HCT116 (cell line): ENCODE results near the gene KIAA0232. TPM values are rescaled to one million over a fixed set of nuclear protein-coding genes. Genes with fewer than 3 reads are reported as not detected.

Experiments used
- ATAC-seq: fragments of 200-7000 bp; cut with Tn5 transposase; 2 replicates; pipeline ENCODE4 v1.9.1; 2020; ENCODE audit warnings: mild to moderate bottlenecking, moderate library complexity
- BruUV-seq: library from RNA; stranded (reverse); fragments of 400-500 nt; replicated peaks from 2 replicates; lab custom pipeline; 2021; lab: Mats Ljungman, UMichigan
- CTCF ChIA-PET: fragments of 300-600 bp; sonication (Branson Sonifier 250); formaldehyde crosslinking; loops from one replicate; lab custom pipeline; 2021; ENCODE audit warnings: antibody characterized with exemption; lab: Charles Lee
- POLR2A ChIA-PET: fragments of 300-600, 350-600 bp; sonication (Branson Sonifier 250); formaldehyde crosslinking; loops from one replicate; lab custom pipeline; 2021; ENCODE audit warnings: antibody characterized with exemption; lab: Charles Lee
- RAD21 ChIA-PET, 2 experiments: fragments of 300-600 bp; sonication (Branson Sonifier 250); formaldehyde crosslinking; loops; one replicate each; lab custom pipeline; 2023; ENCODE audit warnings: low total read pairs in 2 of 2; ENCODE audit not compliant: uncharacterized antibody in 2 of 2, unreplicated experiment in 2 of 2, low non-redundant PET in 1 of 2; lab: Charles Lee
- DNase-seq: peaks from one replicate; pipeline ENCODE4 v3.0.0-alpha.2; 2010; ENCODE audit warnings: low read depth, low spot score
- H2AFZ ChIP-seq: fragments of 200-600 bp; shearing (Covaris generic), sonication (generic); 2 replicates; pipeline ENCODE4 v1.6.1; 2017; ENCODE audit warnings: low read depth, mixed run types, mixed read lengths, antibody characterized with exemption, low read length; ENCODE audit not compliant: poor library complexity, severe bottlenecking
- H3K27ac ChIP-seq: 2 replicates; pipeline ENCODE4 v1.5.1; 2012; ENCODE audit warnings: low read depth, low read length
- H3K27me3 ChIP-seq: fragments of 200-600 bp; sonication (generic); 2 replicates; pipeline ENCODE4 v1.6.1; 2016; ENCODE audit warnings: mixed run types, low read length, mixed read lengths; ENCODE audit not compliant: insufficient read depth
- H3K36me3 ChIP-seq, 2 experiments: fragments of 200-500 bp in 1 of 2; fragments of 200-600 bp in 1 of 2; sonication (Bioruptor generic) in 1 of 2; sonication (generic) in 1 of 2; 2 replicates each; pipeline versions ENCODE4 v1.5.1 to v1.6.1; 2014 to 2016; ENCODE audit warnings: low read length in 2 of 2, inconsistent platforms in 1 of 2, mixed read lengths in 1 of 2, mixed run types in 1 of 2; ENCODE audit not compliant: insufficient read depth in 2 of 2, control insufficient read depth in 1 of 2
- H3K4me1 ChIP-seq, 2 experiments: fragments of 200-600 bp in 1 of 2; sonication (generic) in 1 of 2; 2 replicates each; pipeline versions ENCODE4 v1.5.1 to v1.6.1; 2012 to 2017; ENCODE audit warnings: low read length in 2 of 2, inconsistent platforms in 1 of 2, mild to moderate bottlenecking in 1 of 2, mixed read lengths in 1 of 2, mixed run types in 1 of 2, moderate library complexity in 1 of 2; ENCODE audit not compliant: insufficient read depth in 2 of 2, control insufficient read depth in 1 of 2
- H3K4me2 ChIP-seq: fragments of 200-600 bp; sonication (generic); 2 replicates; pipeline ENCODE4 v1.6.1; 2017; ENCODE audit warnings: mixed run types, low read length, mixed read lengths
- H3K4me3 ChIP-seq, 2 experiments: fragments of 200-600 bp in 1 of 2; sonication (generic) in 1 of 2; replicated peaks in 1 of 2; 2 replicates each; pipeline ENCODE4 v1.5.1; 2011 to 2016; ENCODE audit warnings: low read length in 2 of 2, control low read depth in 1 of 2, low read depth in 1 of 2, mild to moderate bottlenecking in 1 of 2, mixed read lengths in 1 of 2, mixed run types in 1 of 2
- H3K79me2 ChIP-seq: fragments of 200-600 bp; sonication (generic); 2 replicates; pipeline ENCODE4 v1.6.1; 2017; ENCODE audit warnings: mild to moderate bottlenecking, mixed run types, low read length, moderate library complexity, mixed read lengths; ENCODE audit not compliant: insufficient read depth
- H3K9ac ChIP-seq: fragments of 200-600 bp; sonication (generic); 2 replicates; pipeline ENCODE4 v1.6.1; 2016; ENCODE audit warnings: low read length, mixed read lengths
- H3K9me2 ChIP-seq: fragments of 200-600 bp; sonication (generic), shearing (Covaris generic); 2 replicates; pipeline ENCODE4 v1.6.1; 2017; ENCODE audit warnings: mixed run types, mild to moderate bottlenecking, moderate library complexity; ENCODE audit not compliant: insufficient read depth
- H3K9me3 ChIP-seq, 2 experiments: fragments of 200-500 bp in 1 of 2; fragments of 200-600 bp in 1 of 2; sonication (Bioruptor generic) in 1 of 2; sonication (generic) in 1 of 2; 2 replicates each; pipeline ENCODE4 v1.6.1; 2014 to 2017; ENCODE audit warnings: low read length in 2 of 2, mixed read lengths in 2 of 2, inconsistent platforms in 1 of 2, low read depth in 1 of 2, mild to moderate bottlenecking in 1 of 2, mixed run types in 1 of 2, moderate library complexity in 1 of 2; ENCODE audit not compliant: control insufficient read depth in 1 of 2, insufficient read depth in 1 of 2
- H4K20me1 ChIP-seq: fragments of 200-600 bp; sonication (generic), shearing (Covaris generic); 2 replicates; pipeline ENCODE4 v1.6.1; 2017; ENCODE audit warnings: mixed run types, mild to moderate bottlenecking, moderate library complexity; ENCODE audit not compliant: insufficient read depth
- CTCF ChIP-seq, 3 experiments: fragments of 200-600 bp in 1 of 3; sonication (generic) in 1 of 3; IDR thresholded peaks in 2 of 3; conservative IDR thresholded peaks in 1 of 3; 2 replicates each; pipeline ENCODE4 v1.5.1; 2012 to 2017; ENCODE audit warnings: low read depth in 2 of 3, low read length in 2 of 3, antibody characterized with exemption in 1 of 3, borderline replicate concordance in 1 of 3, control low read depth in 1 of 3, mild to moderate bottlenecking in 1 of 3, mixed read lengths in 1 of 3, mixed run types in 1 of 3, moderate library complexity in 1 of 3; ENCODE audit not compliant: insufficient read depth in 1 of 3
- EZH2phosphoT487 ChIP-seq: fragments of 200-600 bp; IDR thresholded peaks from 2 replicates; pipeline ENCODE4 v1.6.1; 2018; ENCODE audit warnings: antibody characterized with exemption, borderline replicate concordance
- RAD21 ChIP-seq: IDR thresholded peaks from 2 replicates; pipeline ENCODE4 v1.6.1; 2012; ENCODE audit warnings: low read depth, mild to moderate bottlenecking
- SP1 ChIP-seq: IDR thresholded peaks from 2 replicates; pipeline ENCODE4 v1.6.1; 2012; ENCODE audit warnings: low read depth
- ZFX ChIP-seq: fragments of 450-650 bp; IDR thresholded peaks from 2 replicates; pipeline ENCODE4 v1.6.1; 2017
- intact Hi-C: fragments of 100-400 bp; cut with micrococcal nuclease; formaldehyde crosslinking; loops from 2 replicates; pipeline ENCODE4 v1.10.0; 2022
- total RNA-seq: library from RNA; stranded (reverse); gene quantifications from one replicate; pipeline ENCODE4 v1.2.1, GENCODE V29; 2021; ENCODE audit not compliant: unreplicated experiment

The KIAA0232 gene
- total RNA-seq, 1 experiment from 2014 or later: 18.1 TPM

- TF ChIP-seq CTCF (IDR thresholded peaks at IDR 0.05 in 2 of 3, conservative IDR thresholded peaks at IDR 0.05 in 1 of 3; ENCODE audit: borderline replicate concordance in 1 of 3, insufficient read depth in 1 of 3, low read depth in 2 of 3, low read length in 2 of 3) (no peak), ZFX (no peak), EZH2phosphoT487 (no peak)
- TF ChIP-seq, all 23 proteins: peak for 0
Measured at GRCh38 chr4:6891436-6892170, 109.1 kb downstream of the KIAA0232 start (continued).

- Histone ChIP-seq H3K4me1 (no peaks in the 10 kb centered on the region), H4K20me1 (no peaks in the 10 kb centered on the region), H3K9me3 (peaks cover 0 to 4% of the 10 kb centered on the region in 2 experiments; a peak in 2 of 4 replicates), H3K27ac (no peak overlapping the region), H3K4me2 (no peak overlapping the region), H3K79me2 (no peaks in the 10 kb centered on the region), H3K9ac (no peak overlapping the region), H3K27me3 (no peaks in the 10 kb centered on the region), H3K4me3 (no peak overlapping the region), H3K9me2 (no peaks in the 10 kb centered on the region), H2AFZ (no peak overlapping the region), H3K36me3 (no peaks in the 10 kb centered on the region)
- ChIA-PET POLR2A (no interaction called here), RAD21 (no interaction called here), CTCF (no interaction called here)
- TF ChIP-seq SP1 (no peak), RAD21 (peak; percentile 29; the same call in 1 of the 2 replicates)
- DNase-seq (no peak), ATAC-seq (peak; percentile 47; the same call in 1 of the 2 replicates)
- no TSS peak for BruUV-seq
- intact Hi-C loops: no loop called here
Measured at GRCh38 chr4:6892190-6892908, 109.8 kb downstream of the KIAA0232 start.
